Ishikawa (cell line): Measurements from ENCODE around the gene TFCP2L1.

Source experiments
- CEBPB ChIP-seq: IDR thresholded peaks from 2 replicates; pipeline ENCODE4 v1.6.1; 2012
- CREB1 ChIP-seq: IDR thresholded peaks from 2 replicates; pipeline ENCODE4 v1.6.1; 2012; ENCODE audit warnings: low read depth
- EGR1 ChIP-seq: IDR thresholded peaks from 2 replicates; pipeline ENCODE4 v1.6.1; 2012
- EP300 ChIP-seq: IDR thresholded peaks from 2 replicates; pipeline ENCODE4 v1.6.1; 2012; ENCODE audit warnings: borderline replicate concordance
- FOXM1 ChIP-seq: IDR thresholded peaks from 2 replicates; pipeline ENCODE4 v1.6.1; 2012; ENCODE audit warnings: low read depth, borderline replicate concordance
- MAX ChIP-seq: IDR thresholded peaks from 2 replicates; pipeline ENCODE4 v1.6.1; 2012
- NFIC ChIP-seq: IDR thresholded peaks from 2 replicates; pipeline ENCODE4 v1.6.1; 2012
- RAD21 ChIP-seq: IDR thresholded peaks from 2 replicates; pipeline ENCODE4 v1.6.1; 2012; ENCODE audit warnings: low read depth
- REST ChIP-seq: IDR thresholded peaks from 2 replicates; pipeline ENCODE4 v1.6.1; 2012; ENCODE audit warnings: low read depth, mild to moderate bottlenecking
- TAF1 ChIP-seq: IDR thresholded peaks from 2 replicates; pipeline ENCODE4 v1.6.1; 2012; ENCODE audit warnings: low read depth, mild to moderate bottlenecking
- TCF12 ChIP-seq: IDR thresholded peaks from 2 replicates; pipeline ENCODE4 v1.6.1; 2012; ENCODE audit warnings: low read depth
- TEAD4 ChIP-seq: IDR thresholded peaks from 2 replicates; pipeline ENCODE4 v1.6.1; 2012
- USF1 ChIP-seq: IDR thresholded peaks from 2 replicates; pipeline ENCODE4 v1.6.1; 2012
- YY1 ChIP-seq: IDR thresholded peaks from 2 replicates; pipeline ENCODE4 v1.6.1; 2012; ENCODE audit warnings: low read depth
- ZBTB7A ChIP-seq: IDR thresholded peaks from 2 replicates; pipeline ENCODE4 v1.6.1; 2012; ENCODE audit warnings: low read depth

TFCP2L1 gene

GRCh38 chr2:121192576-121192975 lies 92.4 kb downstream of the TFCP2L1 start:
- TF ChIP-seq NFIC (no peak), RAD21 (no peak)

GRCh38 chr2:121191191-121192170 lies 93.5 kb downstream of the TFCP2L1 start:
- no peak for TF ChIP-seq CREB1
- TF ChIP-seq ZBTB7A = no peak
- no peak for TF ChIP-seq TEAD4
- no peak for TF ChIP-seq FOXM1
- no peak for TF ChIP-seq TCF12
- no peak for TF ChIP-seq MAX
- no peak for TF ChIP-seq TAF1
- TF ChIP-seq USF1 = no peak
- no peak for TF ChIP-seq EP300
- no peak for TF ChIP-seq CEBPB
- TF ChIP-seq NFIC = no peak
- TF ChIP-seq REST = no peak
- TF ChIP-seq EGR1 = no peak
- TF ChIP-seq RAD21 = no peak
- TF ChIP-seq YY1 = no peak

- TF ChIP-seq FOXM1 = no peak
- no peak for TF ChIP-seq YY1
- no peak for TF ChIP-seq EGR1
- TF ChIP-seq MAX = no peak
- no peak for TF ChIP-seq TEAD4
- no peak for TF ChIP-seq USF1
- TF ChIP-seq NFIC = no peak
- no peak for TF ChIP-seq REST
- TF ChIP-seq EP300 = no peak
- TF ChIP-seq RAD21 = no peak
- no peak for TF ChIP-seq TAF1
- no peak for TF ChIP-seq TCF12
- TF ChIP-seq ZBTB7A = no peak
- TF ChIP-seq CREB1 = no peak
- TF ChIP-seq CEBPB = no peak
Observed at GRCh38 chr2:121189661-121190381, 95.2 kb downstream of the TFCP2L1 start.

- TF ChIP-seq CREB1 (no peak), EGR1 (no peak), RAD21 (no peak), TCF12 (no peak), MAX (no peak), EP300 (no peak), TEAD4 (no peak)
Observed at GRCh38 chr2:121189011-121189410, 96.0 kb downstream of the TFCP2L1 start.

- TF ChIP-seq NFIC = no peak
- no peak for TF ChIP-seq TAF1
- TF ChIP-seq TEAD4 = no peak
Observed at GRCh38 chr2:121187982-121188411, 97.0 kb downstream of the TFCP2L1 start.
